ENCODE measurements around the gene IDH3G.
A peak's percentile ranks its signal among the peaks of the same experiment; 100 is the strongest.
"Not testable (repeated sequence)": the region's sequence is repeated elsewhere in the genome, so short reads cannot be mapped to it uniquely, and the experiment has no call there.

IDH3G gene

DNA sequence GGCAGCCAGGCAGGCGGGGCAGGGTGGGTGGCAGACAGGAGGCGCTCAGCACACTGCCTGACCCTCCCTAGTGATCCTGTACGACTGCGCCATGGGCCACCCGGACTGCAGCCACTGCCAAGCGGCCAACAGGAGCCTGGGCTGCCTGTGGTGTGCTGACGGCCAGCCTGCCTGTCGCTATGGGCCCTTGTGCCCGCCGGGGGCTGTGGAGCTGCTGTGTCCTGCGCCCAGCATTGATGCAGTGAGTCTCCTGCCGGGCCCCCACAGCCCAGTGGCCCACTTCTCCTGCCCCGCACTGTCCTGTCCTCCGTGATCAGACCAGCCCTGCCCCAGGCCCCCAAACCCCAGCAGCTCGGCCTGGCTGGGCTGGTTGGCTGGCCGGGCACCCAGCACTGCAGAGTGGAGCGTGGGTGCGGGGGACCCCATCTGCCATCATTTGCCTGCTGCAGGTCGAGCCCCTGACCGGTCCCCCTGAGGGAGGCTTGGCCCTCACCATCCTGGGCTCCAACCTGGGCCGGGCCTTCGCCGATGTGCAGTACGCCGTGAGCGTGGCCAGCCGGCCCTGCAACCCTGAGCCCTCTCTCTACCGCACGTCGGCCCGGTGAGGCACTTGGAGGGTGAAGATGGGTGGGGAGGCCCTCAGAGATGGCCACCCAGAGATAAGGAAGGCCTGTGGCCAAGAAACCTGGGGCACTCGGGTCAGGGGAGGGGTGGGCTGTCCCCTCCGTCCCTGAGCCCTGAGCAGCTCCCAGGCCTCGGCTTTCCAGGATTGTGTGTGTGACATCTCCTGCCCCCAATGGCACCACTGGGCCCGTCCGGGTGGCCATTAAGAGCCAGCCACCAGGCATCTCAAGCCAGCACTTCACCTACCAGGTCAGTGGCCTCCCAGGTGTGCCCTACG, 22.5 kb downstream of the IDH3G start:
- DNase-seq = no peak

DNA sequence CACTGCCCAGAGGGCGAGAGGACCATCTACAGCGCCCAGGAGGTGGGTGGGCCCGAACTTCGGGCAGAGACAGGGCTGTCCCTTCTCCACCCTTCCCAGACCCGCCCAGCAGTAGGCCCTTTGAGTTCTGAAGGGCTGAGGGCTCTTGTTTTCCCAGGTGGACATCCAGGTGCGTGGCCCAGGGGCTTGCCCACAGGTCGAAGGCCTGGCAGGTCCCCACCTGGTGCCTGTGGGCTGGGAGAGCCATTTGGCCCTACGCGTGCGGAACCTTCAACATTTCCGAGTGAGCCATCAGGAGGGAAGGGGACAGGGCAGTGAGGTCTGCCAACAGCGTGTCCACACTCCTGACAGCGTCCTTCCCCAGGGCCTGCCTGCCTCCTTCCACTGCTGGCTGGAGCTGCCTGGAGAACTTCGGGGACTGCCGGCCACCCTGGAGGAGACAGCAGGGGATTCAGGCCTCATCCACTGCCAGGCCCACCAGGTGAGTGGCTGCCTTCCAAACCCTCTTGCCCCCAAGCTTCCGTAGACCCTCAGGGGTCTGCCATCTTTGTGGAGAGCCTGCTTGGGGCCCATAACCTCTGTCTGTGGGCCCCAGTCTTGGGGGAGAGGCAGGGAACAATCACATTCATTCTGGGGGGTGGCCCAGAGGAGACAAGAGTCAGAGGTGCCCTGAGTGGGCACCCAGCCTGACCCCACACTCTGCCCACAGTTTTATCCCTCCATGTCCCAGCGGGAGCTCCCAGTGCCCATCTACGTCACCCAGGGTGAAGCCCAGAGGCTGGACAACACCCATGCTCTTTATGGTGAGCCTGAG, 23.4 kb downstream of the IDH3G start:
- no peak for DNase-seq

- DNase-seq = no peak
Measured at GRCh38 chrX:153769865-153770600, 24.1 kb downstream of the IDH3G start.

DNA sequence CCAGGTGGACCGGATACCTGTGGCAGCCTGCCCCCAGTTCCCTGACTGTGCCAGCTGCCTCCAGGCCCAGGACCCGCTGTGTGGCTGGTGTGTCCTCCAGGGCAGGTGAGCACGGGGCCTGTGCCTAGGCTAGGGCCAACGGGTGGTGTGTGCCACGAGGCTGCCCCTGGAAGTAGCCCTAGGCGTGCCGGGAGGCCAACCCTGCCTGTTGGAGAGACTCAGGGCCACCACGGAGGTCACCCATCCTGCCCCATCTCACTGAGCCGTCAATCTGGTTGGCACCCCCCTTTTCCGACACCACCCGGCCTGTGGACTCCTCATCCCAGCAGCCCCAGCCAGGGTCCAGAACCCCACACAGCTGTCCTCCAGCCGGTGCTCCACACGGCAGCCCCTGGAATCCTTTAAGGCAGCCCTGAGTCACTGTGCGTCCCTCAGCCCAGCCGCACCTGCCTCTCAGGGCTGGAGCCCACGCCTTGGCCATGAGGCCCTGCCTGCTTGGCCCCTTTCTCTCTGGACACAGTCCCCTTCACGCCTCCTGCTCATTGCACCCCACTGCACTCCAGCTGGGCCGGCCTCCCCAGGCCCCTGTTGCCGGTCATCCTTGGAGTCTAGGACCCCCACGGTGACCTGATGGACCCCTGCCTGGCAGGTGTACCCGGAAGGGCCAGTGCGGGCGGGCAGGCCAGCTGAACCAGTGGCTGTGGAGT, 24.9 kb downstream of the IDH3G start:
- DNase-seq = no peak

- DNase-seq = no peak
Measured at GRCh38 chrX:153768311-153769157, 25.6 kb downstream of the IDH3G start.

GRCh38 chrX:153767674-153768055, 26.5 kb downstream of the IDH3G start:
- DNase-seq = no peak

GRCh38 chrX:153766871-153767673, 27.1 kb downstream of the IDH3G start:
- DNase-seq = no peak

GRCh38 chrX:153766098-153766817, 27.9 kb downstream of the IDH3G start:
- no peak for DNase-seq

GRCh38 chrX:153765138-153766079, 28.8 kb downstream of the IDH3G start:
- no peak for DNase-seq

- no peak for DNase-seq
Measured at GRCh38 chrX:153764786-153765137, 29.4 kb downstream of the IDH3G start.

DNA sequence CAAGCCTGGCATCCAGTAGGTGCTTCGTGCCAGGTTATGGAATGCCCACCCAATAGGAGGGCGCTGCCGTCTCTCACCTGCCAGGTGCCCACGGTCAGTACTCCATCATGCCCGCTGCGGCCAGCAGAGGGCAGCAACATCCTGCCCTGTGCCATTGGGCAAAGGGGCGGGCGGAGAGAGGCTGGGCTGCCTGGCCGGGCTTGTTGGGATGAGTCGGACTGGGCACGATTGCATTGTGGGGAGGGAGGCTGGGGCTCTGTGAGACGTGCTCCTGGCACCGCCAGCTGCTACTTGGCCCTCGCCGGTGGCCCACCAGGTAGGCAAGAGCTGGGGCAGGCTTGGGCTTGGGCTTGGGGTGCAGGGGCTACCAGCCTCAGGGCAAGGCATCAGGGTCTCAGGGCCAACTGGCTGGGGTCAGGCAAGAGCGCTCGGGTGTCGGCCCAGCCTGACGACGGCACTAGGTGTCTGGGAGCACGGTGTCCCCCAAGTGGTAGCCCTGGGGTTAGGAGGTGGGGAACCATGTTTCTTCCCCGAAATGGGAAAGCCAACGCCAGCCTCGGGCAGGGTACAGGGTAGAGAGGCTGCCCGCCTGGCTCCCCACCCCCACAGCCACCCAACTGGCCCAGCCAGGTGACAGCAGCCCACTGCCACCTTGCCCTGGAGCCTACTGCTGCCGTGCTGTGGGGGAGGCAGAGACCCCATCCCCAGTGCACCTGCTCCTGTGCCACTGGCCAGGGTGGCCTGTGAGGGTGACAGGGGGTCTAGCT, 30.0 kb downstream of the IDH3G start, which contains the start of gene PLXNB3:
Gene PLXNB3, plus strand, starts transcription at position 261 of the 767 bp plus-strand sequence. CDS start 1,287 bp downstream, outside the sequence.
- DNase-seq = peak; percentile 69

DNA sequence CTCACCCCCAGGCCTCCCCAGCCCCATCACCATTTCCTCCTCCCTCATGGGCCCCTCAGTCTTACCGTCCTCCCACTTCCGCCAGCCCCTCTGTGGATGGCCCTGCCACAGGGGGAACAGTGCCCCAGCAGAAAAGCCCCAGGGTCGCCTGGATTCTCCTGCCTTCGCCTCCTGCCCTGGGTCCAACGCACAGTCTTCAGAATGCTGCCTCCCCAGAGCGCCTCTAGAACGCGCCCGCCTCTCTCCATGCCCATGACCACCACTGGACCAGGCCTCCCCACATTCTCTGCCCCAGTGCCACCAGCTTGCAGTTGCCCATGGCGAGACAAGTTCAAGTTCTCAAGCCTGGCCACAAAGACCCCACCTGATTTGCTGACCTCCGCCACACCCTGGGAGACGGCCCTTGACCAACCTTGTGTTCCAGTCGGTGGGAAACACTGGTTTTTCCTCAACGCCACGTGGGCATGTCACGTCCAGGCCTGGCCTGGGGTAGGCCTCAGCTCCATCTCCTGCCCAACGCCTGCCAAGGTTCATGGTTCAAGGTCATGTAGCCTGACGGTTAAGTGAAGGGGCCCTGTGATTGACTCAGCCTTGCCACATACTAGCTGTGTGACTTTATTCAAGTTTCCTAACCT, 30.8 kb downstream of the IDH3G start:
- no peak for DNase-seq

DNA sequence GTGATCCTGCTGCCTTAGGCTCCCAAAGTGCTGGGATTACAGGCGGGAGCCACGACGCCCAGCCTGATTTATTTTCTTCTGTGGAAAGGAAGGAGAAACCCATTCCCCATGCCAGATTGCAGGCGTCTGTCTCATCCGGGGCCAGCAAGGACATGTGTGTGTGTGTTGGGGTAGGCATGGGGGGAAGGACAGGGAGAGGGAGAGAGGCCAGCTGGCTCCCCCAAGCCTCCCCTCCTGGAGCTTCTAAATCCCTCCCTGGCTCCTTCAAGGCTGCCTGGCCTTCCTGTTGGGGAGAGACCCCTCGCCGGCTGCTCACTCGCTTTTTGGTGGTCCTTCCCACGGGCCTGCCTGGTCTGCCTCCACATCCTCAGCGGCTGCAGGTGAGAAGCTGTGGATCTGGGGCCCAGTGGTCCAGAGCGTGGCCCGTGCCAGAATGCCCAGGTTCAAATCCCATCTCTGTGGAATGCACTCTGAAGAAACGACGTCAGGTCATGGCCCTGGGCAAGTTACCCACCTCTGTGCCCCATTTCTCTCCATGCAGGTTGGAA, 31.5 kb downstream of the IDH3G start:
- no peak for DNase-seq

- DNase-seq = no peak
Measured at GRCh38 chrX:153761863-153762262, 32.3 kb downstream of the IDH3G start.

DNA sequence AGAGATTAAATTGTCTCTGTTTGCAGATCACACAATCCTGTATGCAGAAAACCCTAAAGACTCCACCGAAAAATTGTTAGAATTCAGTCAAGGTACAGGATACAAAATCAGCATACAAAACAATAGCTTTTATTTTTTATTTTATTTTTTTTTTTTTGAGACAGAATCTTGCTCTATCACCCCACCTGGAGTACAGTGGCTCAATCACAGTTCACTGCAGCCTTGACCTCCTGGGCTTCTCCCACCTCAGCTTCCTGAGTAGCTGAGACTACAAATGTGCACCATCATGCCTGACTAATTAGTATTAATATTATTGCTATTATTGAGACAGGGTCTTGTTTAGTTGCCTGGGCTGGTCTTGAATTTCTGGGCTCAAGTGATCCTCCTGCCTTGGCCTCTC, 39.0 kb downstream of the IDH3G start:
- DNase-seq = no peak

GRCh38 chrX:153750127-153750774, 43.9 kb downstream of the IDH3G start:
- DNase-seq = no peak

DNA sequence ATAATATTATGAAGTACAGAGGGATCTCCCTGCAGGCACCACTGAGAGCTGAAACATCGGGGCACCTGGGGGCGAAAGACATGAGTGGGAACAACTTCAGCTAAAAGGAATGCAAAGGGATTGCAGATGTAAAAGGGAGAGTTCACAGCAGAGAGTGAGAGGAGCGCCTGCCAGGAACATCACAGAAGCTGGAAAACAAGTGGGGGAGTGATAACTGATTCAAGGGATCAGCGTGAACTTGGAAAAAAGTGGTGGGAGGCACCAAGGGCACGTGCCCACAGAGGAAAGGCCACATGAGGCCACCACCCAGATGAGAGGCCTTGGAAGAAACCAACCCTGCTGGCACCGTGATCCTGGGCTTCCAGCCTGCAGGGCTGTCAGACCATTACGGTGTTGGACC, 45.2 kb downstream of the IDH3G start:
- not testable (repeated sequence) for DNase-seq
